Measurements from ENCODE around the gene ISG20.

ISG20 gene

DNA sequence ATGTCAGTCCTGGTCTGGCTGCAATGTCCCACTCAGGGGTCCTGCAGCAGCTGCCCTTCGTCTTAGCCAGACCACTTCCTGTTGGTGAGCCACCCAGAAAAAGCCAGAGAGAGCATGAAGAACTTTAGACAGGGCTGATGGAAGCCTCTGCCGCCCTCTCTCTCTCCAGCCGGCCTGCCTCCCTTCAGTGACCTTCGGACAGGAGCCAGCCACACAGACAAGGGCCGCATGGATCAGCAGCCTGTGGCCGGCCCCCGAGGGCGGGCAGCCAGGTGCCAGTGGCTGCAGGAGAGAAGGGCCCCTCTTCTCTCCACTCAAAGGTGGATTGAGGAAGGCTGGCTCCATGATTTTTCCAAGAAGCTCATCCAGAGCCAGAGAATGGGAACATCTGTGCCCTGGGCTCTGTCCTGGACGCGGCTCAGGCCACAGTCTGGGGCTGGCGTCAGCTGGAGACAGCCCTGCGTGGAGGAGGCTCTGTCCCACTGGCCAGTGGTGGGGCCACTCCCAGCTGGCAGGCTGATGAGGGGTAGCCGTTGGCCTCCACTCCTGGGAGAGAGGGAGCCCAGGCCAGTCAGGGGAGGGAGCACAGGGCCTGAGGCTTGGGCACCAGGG, 42.9 kb downstream of the ISG20 start:
- Histone ChIP-seq H3K36me3 (ENCODE audit: control insufficient read depth, low read depth, low read length) (no peaks in the 10 kb centered on the region), H3K9ac (ENCODE audit: low read length) (no peak overlapping the region), H3K4me1 (ENCODE audit: control insufficient read depth, low read depth, low read length) (no peaks in the 10 kb centered on the region), H3K9me3 (ENCODE audit: control insufficient read depth, low read depth, low read length) (no peaks in the 10 kb centered on the region), H3K4me3 (ENCODE audit: low read length) (no peak overlapping the region), H3K27ac (ENCODE audit: low read length) (no peak overlapping the region), H3K27me3 (ENCODE audit: control insufficient read depth, insufficient read depth, low read length) (no peaks in the 10 kb centered on the region)

GRCh38 chr15:88684345-88684744, 45.5 kb downstream of the ISG20 start:
- Histone ChIP-seq H3K36me3 (ENCODE audit: control insufficient read depth, low read depth, low read length) (no peaks in the 10 kb centered on the region), H3K9ac (ENCODE audit: low read length) (no peak overlapping the region), H3K4me3 (ENCODE audit: low read length) (no peak overlapping the region), H3K27me3 (ENCODE audit: control insufficient read depth, insufficient read depth, low read length) (no peaks in the 10 kb centered on the region), H3K9me3 (ENCODE audit: control insufficient read depth, low read depth, low read length) (no peaks in the 10 kb centered on the region), H3K27ac (ENCODE audit: low read length) (no peak overlapping the region), H3K4me1 (ENCODE audit: control insufficient read depth, low read depth, low read length) (no peaks in the 10 kb centered on the region)

DNA sequence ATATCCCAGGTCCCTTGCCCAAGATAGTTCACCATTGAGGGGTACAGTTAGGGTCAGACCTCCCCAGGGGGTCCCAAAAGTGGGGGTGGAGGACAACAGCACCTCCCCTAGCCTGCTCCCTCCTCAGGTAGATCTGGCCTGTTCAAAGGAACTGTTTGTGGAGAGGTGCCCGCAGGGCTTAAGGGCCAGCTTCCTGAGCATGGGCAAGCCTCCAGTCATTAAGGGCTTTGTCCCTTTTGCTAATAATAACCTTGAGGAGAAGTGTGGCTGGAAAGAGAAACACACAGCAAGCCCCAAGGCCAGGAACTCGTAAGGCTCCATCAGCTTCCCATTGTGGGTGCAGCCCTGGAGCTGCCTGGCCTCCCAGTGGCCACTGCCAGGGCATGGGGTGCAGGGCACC, 47.4 kb downstream of the ISG20 start:
- Histone ChIP-seq H3K4me1 (ENCODE audit: control insufficient read depth, low read depth, low read length) (no peaks in the 10 kb centered on the region), H3K9me3 (ENCODE audit: control insufficient read depth, low read depth, low read length) (no peaks in the 10 kb centered on the region), H3K36me3 (ENCODE audit: control insufficient read depth, low read depth, low read length) (no peaks in the 10 kb centered on the region), H3K4me3 (ENCODE audit: low read length) (no peak overlapping the region), H3K27me3 (ENCODE audit: control insufficient read depth, insufficient read depth, low read length) (no peaks in the 10 kb centered on the region), H3K9ac (ENCODE audit: low read length) (no peak overlapping the region), H3K27ac (ENCODE audit: low read length) (no peak overlapping the region)

- H3K9ac ChIP-seq (ENCODE audit: low read length) = no peak overlapping the region
- H3K4me1 ChIP-seq (ENCODE audit: control insufficient read depth, low read depth, low read length) = no peaks in the 10 kb centered on the region
- no peaks in the 10 kb centered on the region for H3K9me3 ChIP-seq (ENCODE audit: control insufficient read depth, low read depth, low read length)
- H3K27ac ChIP-seq (ENCODE audit: low read length) = no peak overlapping the region
- H3K4me3 ChIP-seq (ENCODE audit: low read length) = no peak overlapping the region
- H3K36me3 ChIP-seq (ENCODE audit: control insufficient read depth, low read depth, low read length) = no peaks in the 10 kb centered on the region
- no peaks in the 10 kb centered on the region for H3K27me3 ChIP-seq (ENCODE audit: control insufficient read depth, insufficient read depth, low read length)
These were observed 49.6 kb downstream of the ISG20 start for GRCh38 chr15:88688394-88688933.

- Histone ChIP-seq H3K4me3 (ENCODE audit: low read length) (no peak overlapping the region), H3K27ac (ENCODE audit: low read length) (no peak overlapping the region), H3K4me1 (ENCODE audit: control insufficient read depth, low read depth, low read length) (no peaks in the 10 kb centered on the region), H3K9ac (ENCODE audit: low read length) (no peak overlapping the region), H3K27me3 (ENCODE audit: control insufficient read depth, insufficient read depth, low read length) (no peaks in the 10 kb centered on the region), H3K9me3 (ENCODE audit: control insufficient read depth, low read depth, low read length) (no peaks in the 10 kb centered on the region), H3K36me3 (ENCODE audit: control insufficient read depth, low read depth, low read length) (no peaks in the 10 kb centered on the region)
These were observed 51.5 kb downstream of the ISG20 start for GRCh38 chr15:88690331-88690730.

- Histone ChIP-seq H3K4me1 (ENCODE audit: control insufficient read depth, low read depth, low read length) (no peaks in the 10 kb centered on the region), H3K9ac (ENCODE audit: low read length) (no peak overlapping the region), H3K36me3 (ENCODE audit: control insufficient read depth, low read depth, low read length) (no peaks in the 10 kb centered on the region), H3K9me3 (ENCODE audit: control insufficient read depth, low read depth, low read length) (no peaks in the 10 kb centered on the region), H3K27me3 (ENCODE audit: control insufficient read depth, insufficient read depth, low read length) (no peaks in the 10 kb centered on the region), H3K4me3 (ENCODE audit: low read length) (no peak overlapping the region), H3K27ac (ENCODE audit: low read length) (no peak overlapping the region)
These were observed 54.4 kb downstream of the ISG20 start for GRCh38 chr15:88693191-88693590.

DNA sequence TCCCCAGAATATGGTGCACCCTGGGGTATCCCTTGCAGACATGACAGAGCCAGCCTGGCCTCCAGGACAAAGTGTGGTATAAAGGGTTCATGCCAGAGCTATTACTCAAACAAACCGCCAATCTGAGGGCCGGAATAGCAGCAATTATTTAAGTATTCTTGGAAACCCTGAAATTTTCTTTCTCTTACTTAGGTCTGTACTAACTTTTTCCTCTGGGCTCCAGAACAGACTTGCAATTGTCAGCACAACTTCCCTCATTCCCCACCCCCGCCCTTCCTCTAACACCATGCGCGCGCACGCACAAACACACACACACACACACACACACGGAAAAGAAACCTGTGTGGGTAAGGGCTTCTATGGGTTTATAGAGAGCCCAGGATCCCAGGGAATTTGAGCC, 56.3 kb downstream of the ISG20 start:
- Histone ChIP-seq H3K27me3 (ENCODE audit: control insufficient read depth, insufficient read depth, low read length) (no peaks in the 10 kb centered on the region), H3K4me3 (ENCODE audit: low read length) (no peak overlapping the region), H3K4me1 (ENCODE audit: control insufficient read depth, low read depth, low read length) (no peaks in the 10 kb centered on the region), H3K9me3 (ENCODE audit: control insufficient read depth, low read depth, low read length) (no peaks in the 10 kb centered on the region), H3K36me3 (ENCODE audit: control insufficient read depth, low read depth, low read length) (no peaks in the 10 kb centered on the region), H3K27ac (ENCODE audit: low read length) (no peak overlapping the region), H3K9ac (ENCODE audit: low read length) (no peak overlapping the region)

GRCh38 chr15:88695691-88696251, 57.0 kb downstream of the ISG20 start:
- H3K9me3 ChIP-seq (ENCODE audit: control insufficient read depth, low read depth, low read length) = no peaks in the 10 kb centered on the region
- no peak overlapping the region for H3K27ac ChIP-seq (ENCODE audit: low read length)
- no peak overlapping the region for H3K9ac ChIP-seq (ENCODE audit: low read length)
- no peaks in the 10 kb centered on the region for H3K4me1 ChIP-seq (ENCODE audit: control insufficient read depth, low read depth, low read length)
- H3K27me3 ChIP-seq (ENCODE audit: control insufficient read depth, insufficient read depth, low read length) = no peaks in the 10 kb centered on the region
- no peaks in the 10 kb centered on the region for H3K36me3 ChIP-seq (ENCODE audit: control insufficient read depth, low read depth, low read length)
- H3K4me3 ChIP-seq (ENCODE audit: low read length) = no peak overlapping the region

DNA sequence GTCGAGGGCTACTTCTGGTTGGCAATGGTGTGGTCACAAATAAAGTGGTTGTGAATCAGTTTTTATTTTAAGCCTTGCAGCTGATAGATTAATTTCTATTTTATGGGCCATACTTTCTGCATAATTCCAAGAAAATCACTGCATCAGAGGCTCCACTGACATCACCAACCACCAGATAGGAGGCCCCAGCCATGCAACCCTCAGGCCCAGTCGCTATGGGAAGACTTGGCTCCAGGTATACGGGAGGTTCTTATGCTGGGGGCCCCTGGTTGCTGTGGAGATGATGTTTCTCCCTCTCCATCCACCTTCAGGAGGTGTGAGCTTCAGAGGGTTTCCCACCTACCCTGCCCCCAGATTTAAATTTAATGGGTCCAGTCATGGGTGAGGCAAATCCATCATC, 57.4 kb downstream of the ISG20 start:
- no peaks in the 10 kb centered on the region for H3K9me3 ChIP-seq (ENCODE audit: control insufficient read depth, low read depth, low read length)
- no peaks in the 10 kb centered on the region for H3K4me1 ChIP-seq (ENCODE audit: control insufficient read depth, low read depth, low read length)
- H3K36me3 ChIP-seq (ENCODE audit: control insufficient read depth, low read depth, low read length) = no peaks in the 10 kb centered on the region
- H3K27ac ChIP-seq (ENCODE audit: low read length) = no peak overlapping the region
- no peak overlapping the region for H3K9ac ChIP-seq (ENCODE audit: low read length)
- H3K27me3 ChIP-seq (ENCODE audit: control insufficient read depth, insufficient read depth, low read length) = no peaks in the 10 kb centered on the region
- no peak overlapping the region for H3K4me3 ChIP-seq (ENCODE audit: low read length)

GRCh38 chr15:88697276-88697675, 58.5 kb downstream of the ISG20 start:
- Histone ChIP-seq H3K36me3 (ENCODE audit: control insufficient read depth, low read depth, low read length) (no peaks in the 10 kb centered on the region), H3K9me3 (ENCODE audit: control insufficient read depth, low read depth, low read length) (no peaks in the 10 kb centered on the region), H3K27me3 (ENCODE audit: control insufficient read depth, insufficient read depth, low read length) (no peaks in the 10 kb centered on the region), H3K4me3 (ENCODE audit: low read length) (no peak overlapping the region), H3K9ac (ENCODE audit: low read length) (no peak overlapping the region), H3K27ac (ENCODE audit: low read length) (no peak overlapping the region), H3K4me1 (ENCODE audit: control insufficient read depth, low read depth, low read length) (no peaks in the 10 kb centered on the region)

GRCh38 chr15:88699861-88700260, 61.0 kb downstream of the ISG20 start:
- Histone ChIP-seq H3K27ac (ENCODE audit: low read length) (no peak overlapping the region), H3K9ac (ENCODE audit: low read length) (no peak overlapping the region), H3K4me3 (ENCODE audit: low read length) (no peak overlapping the region), H3K27me3 (ENCODE audit: control insufficient read depth, insufficient read depth, low read length) (peaks cover 22% of the 10 kb centered on the region), H3K9me3 (ENCODE audit: control insufficient read depth, low read depth, low read length) (no peaks in the 10 kb centered on the region), H3K4me1 (ENCODE audit: control insufficient read depth, low read depth, low read length) (no peaks in the 10 kb centered on the region), H3K36me3 (ENCODE audit: control insufficient read depth, low read depth, low read length) (no peaks in the 10 kb centered on the region)

DNA sequence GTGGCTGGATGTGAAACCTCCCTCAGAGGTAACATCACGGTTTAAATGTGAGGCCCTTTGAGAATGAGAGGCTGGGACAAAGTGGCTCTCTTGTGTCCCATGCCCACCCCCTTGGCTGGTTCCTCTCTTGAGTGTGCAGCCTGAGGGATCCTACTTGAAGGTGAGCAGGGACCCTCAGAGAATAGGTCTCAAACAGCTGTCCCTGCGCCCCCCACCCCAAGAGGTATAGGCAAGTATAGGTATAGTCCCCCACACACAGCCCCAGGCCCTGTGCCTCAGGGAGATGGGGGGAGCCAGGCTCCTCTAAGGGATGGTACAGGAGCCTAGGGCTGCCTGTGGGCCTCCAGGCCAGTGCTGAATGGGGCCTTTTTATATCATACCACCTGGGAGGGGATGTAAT, 61.9 kb downstream of the ISG20 start:
- Histone ChIP-seq H3K4me3 (ENCODE audit: low read length) (no peak overlapping the region), H3K4me1 (ENCODE audit: control insufficient read depth, low read depth, low read length) (no peaks in the 10 kb centered on the region), H3K27ac (ENCODE audit: low read length) (no peak overlapping the region), H3K9me3 (ENCODE audit: control insufficient read depth, low read depth, low read length) (no peaks in the 10 kb centered on the region), H3K36me3 (ENCODE audit: control insufficient read depth, low read depth, low read length) (no peaks in the 10 kb centered on the region), H3K27me3 (ENCODE audit: control insufficient read depth, insufficient read depth, low read length) (peaks cover 28% of the 10 kb centered on the region), H3K9ac (ENCODE audit: low read length) (no peak overlapping the region)
